ENCODE results near the gene CDC16. TPM values are rescaled to one million over a fixed set of nuclear protein-coding genes. Genes with fewer than 3 reads are reported as not detected.

CDC16 gene
- total and polyA plus RNA-seq, 2 of the 8 experiments (the other 6 are each of a cell fraction or from before 2014, with no cell fraction given) = 42.5 to 83.4 TPM

GRCh38 chr13:114269281-114269770, 34.6 kb downstream of the CDC16 start:
- Histone ChIP-seq H3K4me3 (ENCODE audit: extremely low read depth in 1 of 4, insufficient read depth in 2 of 4, low read depth in 3 of 4, low read length in 4 of 4) (no peak overlapping the region), H3K9me3 (ENCODE audit: insufficient read depth in 2 of 2, low read depth in 1 of 2, low read length in 1 of 2) (no peaks in the 10 kb centered on the region), H2BK12ac (ENCODE audit: low read depth, low read length) (no peak overlapping the region), H4K20me1 (replicated peaks in 1 of 2; ENCODE audit: control insufficient read depth in 1 of 2, insufficient read depth in 2 of 2, low read length in 2 of 2) (peaks cover 4% of the 10 kb centered on the region in 2 experiments), H2AK5ac (ENCODE audit: low read depth, low read length) (no peak overlapping the region), H3K56ac (replicated peaks; ENCODE audit: insufficient read length, low read depth, low read length) (no peak overlapping the region), H3K27me3 (replicated peaks in 1 of 4; ENCODE audit: control insufficient read depth in 3 of 4, extremely low read depth in 1 of 4, insufficient read depth in 3 of 4, low read length in 3 of 4) (no peaks in the 10 kb centered on the region), H3K4me2 (ENCODE audit: insufficient read depth in 1 of 2, low read depth in 2 of 2, low read length in 2 of 2) (no peak overlapping the region), H2BK5ac (ENCODE audit: low read depth, low read length) (no peak overlapping the region), H3K23me2 (ENCODE audit: low read depth, low read length) (no peaks in the 10 kb centered on the region), H4K91ac (replicated peaks; ENCODE audit: insufficient read length, low read length) (no peak overlapping the region), H3K14ac (ENCODE audit: insufficient read length) (no peak overlapping the region), H3K79me2 (ENCODE audit: control insufficient read depth in 1 of 2, insufficient read depth in 2 of 2, low read length in 2 of 2) (no peaks in the 10 kb centered on the region), H3K4me1 (replicated peaks in 1 of 4; ENCODE audit: control insufficient read depth in 3 of 4, insufficient read depth in 4 of 4, low read length in 3 of 4) (no peaks in the 10 kb centered on the region), H3K36me3 (ENCODE audit: control insufficient read depth in 2 of 4, insufficient read depth in 4 of 4, low read length in 3 of 4) (peaks cover 12 to 82% (median 56%) of the 10 kb centered on the region in 4 experiments; a peak in 7 of 8 replicates), H3K27ac (ENCODE audit: low read depth, low read length) (no peak overlapping the region), H3K9ac (replicated peaks in 1 of 4; ENCODE audit: extremely low read depth in 1 of 4, low read depth in 3 of 4, low read length in 3 of 4) (no peak overlapping the region), H2BK20ac (ENCODE audit: low read length) (no peak overlapping the region), H2BK15ac (ENCODE audit: low read length) (no peak overlapping the region), H3K4ac (replicated peaks; ENCODE audit: insufficient read length, low read depth, low read length) (no peak overlapping the region), H3K79me1 (ENCODE audit: low read depth, low read length) (no peaks in the 10 kb centered on the region), H2AFZ (ENCODE audit: low read length) (no peak overlapping the region), H4K5ac (ENCODE audit: insufficient read length, low read depth, low read length) (no peak overlapping the region), H3K23ac (ENCODE audit: insufficient read length) (no peak overlapping the region), H3K18ac (ENCODE audit: extremely low read depth, low read length) (no peak overlapping the region), H4K8ac (ENCODE audit: extremely low read depth, insufficient read depth, low read length) (no peak overlapping the region), H2BK120ac (replicated peaks; ENCODE audit: low read depth, low read length) (no peak overlapping the region)
- no peak for DNase-seq (ENCODE audit: low read depth in 1 of 2, low spot score in 2 of 2)
- no peak for FAIRE-seq
- ChIA-PET CTCF (ENCODE audit: partially characterized antibody) (interaction anchor here (1.1 kb wide), 1 partner anchor 67 kb away, joined by 7 read pairs; no protein-coding TSS in a partner anchor), POLR2A (ENCODE audit: partially characterized antibody) (interaction anchor here (0.8 to 7.2 kb wide), 6 partner anchors 8 to 28 kb away, joined by 3 to 44 read pairs (median 4); partner anchors contain the start of gene UPF3A)
- TF ChIP-seq SRF (IDR thresholded peaks at IDR 0.05; ENCODE audit: low read depth, low read length) (no peak), NANOG (IDR thresholded peaks at IDR 0.05; ENCODE audit: insufficient read depth, low read depth, low read length, poor library complexity, severe bottlenecking) (no peak), SIRT6 (IDR thresholded peaks at IDR 0.05; ENCODE audit: low read length) (no peak), CBX5 (IDR thresholded peaks at IDR 0.05; ENCODE audit: low read depth, low read length) (no peak)
- 93% methylated on average over 4 of the region's 4 CpGs; no CpG with 5 or more reads in 1 of the 2 experiments for WGBS, 2 experiments (ENCODE audit: extremely low coverage in 1 of 2, insufficient coverage in 1 of 2, insufficient read length in 1 of 2, insufficient replicate concordance in 2 of 2, low coverage in 1 of 2, low lambda C conversion rate in 2 of 2, missing lambda C conversion rate in 1 of 2)
